Measurements from ENCODE around the gene TPRN. TPM values are rescaled to one million over a fixed set of nuclear protein-coding genes. Genes with fewer than 3 reads are reported as not detected.
A peak's percentile ranks its signal among the peaks of the same experiment; 100 is the strongest.

Gene TPRN
- total RNA-seq, 1 donor from 2014 or later = 4.6 TPM

DNA sequence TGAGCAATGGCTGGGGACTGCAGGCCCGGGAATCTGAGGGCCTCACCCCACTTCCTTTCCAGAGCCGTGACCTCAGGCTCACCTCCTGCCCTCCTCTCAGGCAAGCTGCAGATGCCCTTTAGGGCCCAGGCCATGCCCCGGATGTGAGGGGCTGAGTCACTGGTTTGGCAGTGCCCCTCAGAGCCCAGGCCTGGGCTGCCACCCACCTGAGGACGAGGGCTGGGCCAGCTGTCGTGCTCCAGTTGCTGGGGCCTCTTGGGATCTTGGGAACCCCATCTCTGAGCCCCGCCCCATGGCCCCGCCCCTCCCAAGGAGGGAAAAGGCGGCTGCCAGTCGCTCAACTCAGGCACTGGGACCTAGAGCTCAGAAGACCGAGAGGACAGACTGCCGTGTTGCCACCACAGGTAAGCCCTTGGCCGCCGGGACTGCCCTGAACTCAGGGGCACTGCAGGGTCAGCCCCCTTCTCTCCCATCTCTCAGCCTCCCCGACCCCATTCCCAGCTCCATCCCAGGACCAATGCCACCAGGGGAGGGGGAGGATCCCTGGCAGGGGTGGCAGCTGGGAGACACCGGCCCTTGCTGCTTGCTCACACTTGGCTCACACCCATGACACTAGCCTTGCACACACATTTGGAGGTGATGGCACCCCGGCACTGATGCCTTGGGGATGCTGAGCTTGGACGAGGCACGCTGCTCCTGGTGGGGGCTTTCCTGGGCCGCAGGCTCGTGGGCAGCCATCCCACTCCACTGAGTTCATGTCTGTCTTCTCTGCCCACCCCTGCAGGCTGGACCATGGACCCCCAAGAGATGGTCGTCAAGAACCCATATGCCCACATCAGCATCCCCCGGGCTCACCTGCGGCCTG, 24.5 kb upstream of the TPRN start, which contains the start of gene CYSRT1:
Gene CYSRT1, plus strand, starts transcription at position 345 of the 865 bp plus-strand sequence. Its CDS starts 448 bp downstream, at position 793.
- no peak for DNase-seq

DNA sequence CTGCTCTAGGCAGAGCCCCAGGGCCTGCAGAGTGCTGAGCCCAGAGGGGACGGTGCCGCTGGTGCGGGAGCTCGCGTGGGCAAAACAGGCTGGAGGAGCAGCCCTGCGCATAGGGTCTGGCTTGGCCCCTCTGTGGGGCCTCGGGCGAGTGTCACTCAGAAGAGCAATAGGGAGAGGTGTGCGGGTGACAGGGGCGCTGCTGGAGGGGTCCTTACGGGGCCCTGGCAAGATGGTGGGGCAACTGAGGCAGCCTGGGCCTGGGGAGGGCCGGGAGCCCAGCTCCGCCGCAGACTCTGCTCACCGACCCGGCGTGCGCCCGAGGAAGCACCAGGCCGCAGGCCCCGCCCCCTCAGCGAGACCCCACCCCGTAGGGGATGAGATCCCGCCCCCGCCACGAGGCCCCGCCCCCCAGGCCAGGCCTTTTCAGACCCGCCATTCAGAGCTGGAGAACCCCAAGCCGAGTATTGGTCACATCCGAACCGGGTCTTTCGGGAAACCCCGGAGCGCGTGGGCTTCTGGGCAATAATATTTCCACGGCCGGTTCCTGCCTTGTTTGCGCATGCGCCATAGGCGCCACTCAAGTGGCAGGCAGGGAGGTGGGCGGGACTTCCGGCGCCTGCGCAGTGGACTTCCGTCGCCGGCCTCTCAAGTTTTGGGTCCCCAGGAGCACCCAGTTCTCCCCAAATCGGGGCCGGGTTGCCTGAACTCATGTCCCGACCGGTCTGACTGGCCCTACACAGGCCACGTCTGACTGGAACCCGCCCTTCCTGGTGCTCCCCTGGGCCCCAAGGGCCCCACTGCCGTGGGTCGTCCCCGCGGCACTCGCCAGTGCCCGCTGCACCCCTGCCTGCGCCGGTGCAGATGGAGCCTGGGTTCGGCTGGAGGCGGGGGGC, 22.8 kb upstream of the TPRN start:
- peak; percentile 98 for DNase-seq

DNA sequence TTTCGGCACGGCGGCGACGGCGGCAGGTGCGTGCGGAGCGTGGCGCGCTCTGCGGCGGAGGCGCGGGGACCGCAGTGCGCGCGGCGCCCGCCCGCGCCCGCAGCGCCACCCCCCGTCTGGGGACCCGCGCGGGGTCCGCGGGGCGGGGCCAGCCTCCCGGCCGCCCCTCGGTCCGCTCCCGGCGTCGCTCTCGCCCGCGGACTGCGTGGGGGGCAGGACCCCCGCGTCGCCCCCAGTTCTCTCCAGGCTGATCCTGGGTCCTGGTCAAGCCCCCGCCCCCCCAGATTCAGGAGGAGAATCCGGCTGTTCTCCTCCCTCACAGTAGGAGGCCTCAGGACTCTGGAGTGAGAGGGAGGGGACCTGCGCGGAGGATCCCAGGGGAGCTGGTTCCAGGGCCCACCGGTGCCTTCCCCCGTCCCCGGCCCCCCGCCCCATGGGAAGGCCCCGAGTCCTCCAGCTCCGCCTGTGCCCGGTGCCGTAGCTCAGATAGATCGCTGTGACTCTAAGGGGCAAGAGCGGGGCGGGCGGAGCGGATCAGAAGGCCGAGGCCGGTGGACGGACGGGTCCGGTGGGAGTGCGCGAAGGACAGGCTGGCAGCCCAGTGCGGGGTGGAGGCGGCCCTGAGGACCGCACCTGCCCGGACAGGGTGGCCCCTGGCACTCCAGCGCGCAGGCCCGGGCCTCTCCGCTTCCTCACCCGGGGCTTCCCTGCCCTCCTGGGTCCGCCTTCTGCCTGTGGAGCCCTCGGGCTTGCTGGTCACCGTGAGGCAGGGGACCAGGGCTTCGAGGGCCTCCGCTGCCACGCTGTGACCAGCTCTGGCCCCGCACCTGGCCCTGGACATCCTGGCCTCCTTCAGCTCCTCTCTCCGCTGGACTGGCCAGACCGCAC, 21.9 kb upstream of the TPRN start, which contains the start of gene RNF208:
Gene RNF208, minus strand, starts transcription at position 51 of the 888 bp plus-strand sequence. CDS start 1,028 bp downstream, outside the sequence.
- DNase-seq = no peak

DNA sequence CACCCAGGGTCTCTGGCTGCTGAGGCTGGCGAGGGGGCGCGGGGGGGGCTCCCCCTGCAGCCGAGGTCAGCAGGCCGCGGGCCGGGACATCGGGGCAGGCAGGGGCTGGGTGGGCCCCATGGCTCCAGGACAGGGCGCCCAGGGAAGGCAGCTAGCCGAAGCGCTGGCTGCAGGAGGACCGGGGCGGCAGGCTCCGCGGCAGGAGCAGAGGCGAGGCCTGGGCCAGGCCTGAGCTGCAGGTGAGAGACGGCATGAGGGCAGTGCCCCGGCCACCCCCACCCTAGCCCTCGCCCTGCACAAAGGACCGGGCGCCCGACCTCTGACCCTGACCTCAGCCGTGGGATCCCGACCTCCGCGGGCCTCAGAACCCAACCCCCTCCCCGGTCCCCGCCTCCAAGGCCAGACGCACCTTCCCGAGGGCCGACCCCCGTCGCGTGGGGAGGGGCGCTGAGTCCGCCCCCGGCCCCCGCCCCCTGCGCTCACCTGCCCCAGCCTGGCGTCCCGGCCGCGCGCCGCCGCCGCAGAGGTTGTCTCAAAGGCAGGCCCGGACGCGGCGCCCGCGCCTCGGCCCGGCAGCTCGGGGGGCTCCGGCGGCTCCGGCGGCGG, 21.1 kb upstream of the TPRN start:
- DNase-seq = no peak

DNA sequence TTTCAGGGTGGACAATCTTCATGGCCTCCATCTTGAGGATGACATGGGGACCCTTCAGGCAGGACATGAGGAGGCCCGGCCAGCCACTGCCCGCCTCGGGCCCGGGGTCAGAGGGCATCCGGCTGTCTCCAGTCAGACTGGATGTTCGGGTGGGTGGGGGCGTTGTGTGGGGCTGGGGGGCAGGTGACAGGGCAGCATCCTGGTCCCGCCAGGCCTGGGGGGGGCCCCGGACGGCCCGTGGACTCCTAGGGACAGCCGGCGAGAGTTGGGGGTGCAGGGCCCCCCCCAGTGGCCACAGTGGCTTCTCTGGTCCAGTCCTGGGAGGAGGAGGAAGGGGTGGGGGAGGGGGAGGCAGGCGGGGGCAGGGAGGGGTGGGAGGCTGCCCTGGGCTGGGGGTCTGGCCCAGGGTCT, 20.6 kb upstream of the TPRN start:
- DNase-seq = no peak

DNA sequence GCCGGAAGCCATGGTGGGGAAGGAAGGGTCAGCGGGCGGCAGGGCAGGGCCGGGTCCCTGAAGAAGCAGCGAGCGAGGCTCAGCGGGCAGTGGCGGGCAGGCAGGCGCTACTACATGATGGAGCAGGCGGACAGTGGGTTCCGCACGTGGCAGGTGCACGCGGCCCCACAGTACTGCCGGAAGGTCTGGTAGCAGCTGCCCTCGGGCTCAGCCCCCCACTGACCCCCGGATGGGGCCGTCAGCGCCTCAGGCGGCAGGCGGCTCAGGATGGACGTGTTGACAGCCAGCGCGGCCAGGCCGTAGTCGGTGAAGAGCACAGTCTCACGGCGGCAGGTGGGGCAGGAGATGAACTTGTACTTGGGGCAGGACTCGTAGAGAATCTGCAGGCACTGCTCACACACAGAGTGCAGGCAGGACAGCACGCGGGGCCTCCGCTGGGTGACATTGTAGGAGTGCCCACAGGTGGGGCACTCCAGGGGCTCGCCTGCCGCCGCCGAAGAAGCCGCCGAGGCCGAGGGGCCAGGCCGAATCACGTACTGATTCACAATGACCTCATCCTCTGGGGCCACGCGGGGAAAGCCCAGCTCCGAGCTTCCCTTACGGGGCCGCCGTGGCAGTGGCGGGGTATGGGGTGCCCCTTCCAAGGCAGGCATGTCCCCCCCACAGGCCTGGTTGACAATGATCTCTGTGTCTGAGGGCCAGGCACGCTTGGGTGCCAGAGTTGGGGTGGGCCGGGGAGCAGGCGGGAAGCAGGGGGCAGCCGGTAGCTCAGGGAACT, 20.0 kb upstream of the TPRN start:
- DNase-seq = no peak

DNA sequence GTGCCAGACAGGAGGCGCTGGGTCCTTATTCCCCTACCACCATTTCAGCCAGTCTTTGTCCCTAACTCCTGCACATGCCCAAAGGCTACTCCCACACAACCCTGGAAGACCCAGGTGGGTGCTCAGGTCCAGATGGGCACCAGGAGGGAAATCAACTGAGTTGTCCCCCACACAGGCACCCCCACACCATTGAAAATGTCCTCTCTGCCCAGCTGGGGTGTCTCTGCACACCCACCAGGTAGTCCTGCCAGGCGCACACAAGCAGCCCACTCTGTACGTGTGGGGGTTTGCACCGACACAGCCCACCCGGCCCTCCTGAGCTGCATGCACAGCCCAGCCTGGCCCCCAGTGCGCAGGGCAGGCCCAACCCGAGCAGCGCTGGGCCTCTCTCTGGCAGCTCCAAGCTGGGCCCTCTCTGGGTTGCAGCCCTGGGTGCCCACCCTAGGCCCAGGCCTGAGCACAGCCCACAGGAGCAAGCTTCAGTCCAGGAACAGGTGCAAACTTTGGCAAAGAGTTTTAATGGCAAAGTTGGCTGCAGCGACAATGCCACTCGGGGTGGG, 19.3 kb upstream of the TPRN start:
- DNase-seq = no peak

DNA sequence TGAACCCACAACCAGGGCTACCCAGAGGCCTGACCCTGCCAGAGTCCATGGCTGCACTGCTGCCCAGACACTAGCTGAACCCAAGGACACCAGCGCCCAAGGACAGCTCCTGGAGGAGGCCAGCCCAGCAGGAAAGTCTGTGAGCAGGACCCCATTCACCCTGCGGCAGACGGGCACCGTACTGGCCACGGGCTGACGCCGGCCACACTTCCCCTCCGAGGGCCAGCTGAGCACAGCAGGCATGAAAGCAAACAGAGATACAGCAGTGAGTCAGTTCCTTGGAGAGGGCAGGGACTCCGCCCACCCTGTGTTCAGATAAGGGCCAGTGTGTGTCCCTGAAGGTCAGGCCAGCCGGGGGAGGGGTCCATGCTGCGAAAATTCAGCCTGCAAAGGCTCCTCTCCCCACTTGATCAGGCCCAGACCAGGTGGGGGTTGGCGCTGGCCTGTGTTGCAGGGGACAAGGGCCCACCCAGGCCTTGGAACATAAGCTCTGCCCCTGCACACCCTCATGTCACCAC, 18.3 kb upstream of the TPRN start:
- DNase-seq = peak; percentile 39

DNA sequence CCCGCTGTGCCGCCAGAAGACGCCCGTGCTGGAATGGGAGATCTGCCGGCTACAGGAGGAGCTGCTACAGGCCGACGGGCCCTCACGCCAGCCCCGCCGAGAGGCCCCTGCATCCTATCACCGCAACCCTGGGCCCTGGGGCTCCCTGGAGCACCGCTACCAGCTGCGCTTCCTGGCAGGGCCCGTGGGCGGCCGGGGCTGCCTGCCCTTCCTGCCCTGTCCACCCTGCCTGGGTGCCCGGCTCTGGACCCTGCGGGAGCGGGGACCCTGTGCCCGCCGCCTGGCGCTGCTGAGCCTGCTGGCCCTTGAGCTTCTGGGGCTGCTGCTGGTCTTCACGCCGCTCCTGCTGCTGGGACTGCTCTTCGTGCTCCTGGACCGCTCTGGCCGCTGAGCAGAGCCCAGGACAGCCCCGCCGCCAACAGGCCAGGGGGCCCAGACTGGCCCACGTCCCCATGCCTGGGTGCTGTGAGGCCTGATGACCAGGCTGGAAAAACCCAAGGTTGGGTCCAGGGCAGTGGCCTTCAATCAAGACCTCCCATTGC, 17.7 kb upstream of the TPRN start:
- DNase-seq = no peak

DNA sequence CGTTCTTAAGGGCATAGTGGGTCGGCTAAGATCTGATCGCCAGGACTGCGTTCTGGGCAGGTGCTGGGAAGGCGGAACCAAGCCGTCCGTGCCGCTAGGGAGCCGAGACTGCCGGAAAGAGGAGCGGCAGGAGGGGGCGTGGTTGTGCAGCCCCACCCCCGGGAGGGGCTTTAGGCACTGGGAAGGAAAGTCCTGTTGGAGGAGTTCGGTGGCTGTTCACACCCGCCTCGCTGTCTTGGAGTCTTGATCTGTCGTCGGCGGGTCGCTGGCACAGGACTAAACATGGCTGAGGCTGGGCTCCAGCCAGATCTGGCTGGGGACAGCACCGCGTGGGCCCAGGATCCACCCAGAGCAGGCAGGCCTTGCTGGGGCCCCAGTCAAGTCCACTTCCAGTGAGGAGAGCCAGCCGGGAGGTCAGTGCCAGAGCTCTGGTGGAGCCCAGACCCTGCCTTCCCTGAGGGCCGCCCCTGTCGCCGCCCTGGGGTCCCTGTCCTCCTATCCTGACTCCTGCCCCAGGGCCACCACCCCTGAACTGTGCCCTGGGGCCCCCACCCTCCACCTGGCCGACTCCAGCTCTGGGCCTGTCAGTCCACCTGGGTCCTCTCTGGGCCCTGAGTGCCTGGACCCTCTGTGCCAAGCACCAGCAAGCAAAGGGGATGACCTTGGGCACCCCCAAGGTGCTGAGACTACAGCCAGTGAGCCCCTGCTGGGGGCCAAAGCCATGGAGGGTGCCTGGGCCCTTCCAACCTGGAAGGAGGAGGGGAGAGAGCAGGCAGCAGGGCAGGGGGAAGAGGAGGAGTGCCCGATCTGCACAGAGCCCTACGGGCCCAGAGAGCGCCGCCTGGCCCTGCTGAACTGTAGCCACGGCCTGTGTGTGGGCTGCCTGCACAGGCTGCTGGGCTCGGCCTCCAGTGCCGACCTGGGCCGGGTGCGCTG, 17.0 kb upstream of the TPRN start:
- DNase-seq = no peak

DNA sequence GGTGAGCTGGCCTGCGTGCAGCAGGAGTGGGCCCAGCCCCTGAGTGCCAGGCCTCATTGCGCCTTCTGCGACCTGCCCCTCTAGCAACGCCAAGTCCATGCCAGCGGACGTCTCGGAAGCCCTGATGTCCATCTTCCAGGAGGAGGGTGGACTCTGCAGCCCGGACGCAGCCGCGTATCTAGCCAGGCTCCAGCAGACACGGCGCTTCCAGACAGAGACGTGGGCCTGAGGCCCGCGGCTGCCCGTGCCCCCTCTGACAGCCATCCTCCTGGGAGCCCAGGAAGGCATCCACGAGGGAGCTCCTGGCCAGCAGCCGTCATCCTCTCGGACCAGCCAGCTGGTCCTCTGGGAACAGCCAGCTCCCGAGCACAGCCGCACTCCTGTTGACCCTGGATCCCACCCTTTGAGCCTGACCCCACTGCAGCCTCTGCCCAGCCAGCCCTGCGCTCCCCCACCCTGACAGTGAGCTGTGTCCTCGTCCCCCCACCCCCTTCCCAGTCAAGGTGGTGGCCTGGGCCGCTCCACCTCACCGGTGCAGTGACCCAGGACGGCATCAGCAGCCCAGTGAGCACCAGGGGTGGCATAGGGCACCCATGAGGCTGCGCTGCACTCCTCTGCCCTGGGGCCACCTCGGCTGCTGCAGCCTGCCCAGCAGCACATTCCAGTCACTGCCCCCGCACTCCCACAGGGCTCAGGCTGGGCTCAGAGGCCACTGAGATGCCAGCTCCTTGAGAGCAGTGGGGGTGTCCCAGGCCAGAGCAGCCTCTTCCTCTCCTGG, 15.8 kb upstream of the TPRN start:
- no peak for DNase-seq

DNA sequence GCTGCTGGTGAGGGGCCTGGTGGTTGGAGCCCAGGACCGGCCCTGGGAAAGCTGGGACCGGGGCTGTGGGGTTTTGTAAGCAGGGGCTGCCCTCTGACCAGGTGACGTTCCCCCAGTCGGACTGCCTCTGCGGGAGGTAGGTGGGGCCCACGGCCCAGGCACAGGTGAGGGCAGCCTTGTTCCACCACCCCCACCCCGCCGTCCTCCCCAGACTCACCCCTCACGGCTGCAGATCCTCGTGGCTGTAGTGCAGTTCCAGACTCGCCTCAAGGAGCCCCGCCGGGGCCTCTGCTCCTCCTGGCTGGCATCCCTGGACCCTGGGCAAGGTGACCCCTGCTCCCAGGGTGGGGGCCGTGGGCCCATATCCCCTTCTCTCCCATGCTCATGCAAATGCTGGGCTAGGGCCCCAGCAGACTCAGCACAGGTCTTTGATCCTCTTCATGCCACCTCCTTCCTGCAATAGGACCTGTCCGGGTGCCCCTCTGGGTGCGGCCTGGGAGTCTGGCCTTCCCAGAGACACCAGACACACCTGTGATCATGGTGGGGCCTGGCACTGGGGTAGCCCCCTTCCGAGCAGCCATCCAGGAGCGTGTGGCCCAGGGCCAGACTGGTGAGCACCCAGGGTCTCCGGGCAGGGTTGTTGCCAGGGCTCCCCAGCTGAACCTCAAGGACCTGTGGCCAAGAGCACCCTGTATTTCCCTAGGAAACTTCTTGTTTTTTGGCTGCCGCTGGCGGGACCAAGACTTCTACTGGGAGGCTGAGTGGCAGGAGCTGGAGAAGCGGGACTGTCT, 14.8 kb upstream of the TPRN start:
- no peak for DNase-seq

DNA sequence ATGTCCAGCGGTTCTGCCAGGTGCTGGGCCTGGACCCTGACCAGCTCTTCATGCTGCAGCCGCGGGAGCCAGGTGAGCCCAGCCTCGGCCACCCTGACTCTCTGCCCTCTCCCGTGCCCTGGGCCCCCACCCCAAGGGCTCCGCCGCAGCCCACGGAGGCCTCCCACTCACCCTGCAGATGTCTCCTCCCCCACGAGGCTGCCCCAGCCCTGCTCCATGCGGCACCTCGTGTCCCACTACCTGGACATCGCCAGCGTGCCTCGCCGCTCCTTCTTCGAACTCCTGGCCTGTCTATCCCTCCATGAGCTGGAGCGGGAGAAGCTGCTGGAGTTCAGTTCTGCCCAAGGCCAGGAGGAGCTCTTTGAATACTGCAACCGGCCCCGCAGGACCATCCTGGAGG, 14.1 kb upstream of the TPRN start:
- DNase-seq = no peak

DNA sequence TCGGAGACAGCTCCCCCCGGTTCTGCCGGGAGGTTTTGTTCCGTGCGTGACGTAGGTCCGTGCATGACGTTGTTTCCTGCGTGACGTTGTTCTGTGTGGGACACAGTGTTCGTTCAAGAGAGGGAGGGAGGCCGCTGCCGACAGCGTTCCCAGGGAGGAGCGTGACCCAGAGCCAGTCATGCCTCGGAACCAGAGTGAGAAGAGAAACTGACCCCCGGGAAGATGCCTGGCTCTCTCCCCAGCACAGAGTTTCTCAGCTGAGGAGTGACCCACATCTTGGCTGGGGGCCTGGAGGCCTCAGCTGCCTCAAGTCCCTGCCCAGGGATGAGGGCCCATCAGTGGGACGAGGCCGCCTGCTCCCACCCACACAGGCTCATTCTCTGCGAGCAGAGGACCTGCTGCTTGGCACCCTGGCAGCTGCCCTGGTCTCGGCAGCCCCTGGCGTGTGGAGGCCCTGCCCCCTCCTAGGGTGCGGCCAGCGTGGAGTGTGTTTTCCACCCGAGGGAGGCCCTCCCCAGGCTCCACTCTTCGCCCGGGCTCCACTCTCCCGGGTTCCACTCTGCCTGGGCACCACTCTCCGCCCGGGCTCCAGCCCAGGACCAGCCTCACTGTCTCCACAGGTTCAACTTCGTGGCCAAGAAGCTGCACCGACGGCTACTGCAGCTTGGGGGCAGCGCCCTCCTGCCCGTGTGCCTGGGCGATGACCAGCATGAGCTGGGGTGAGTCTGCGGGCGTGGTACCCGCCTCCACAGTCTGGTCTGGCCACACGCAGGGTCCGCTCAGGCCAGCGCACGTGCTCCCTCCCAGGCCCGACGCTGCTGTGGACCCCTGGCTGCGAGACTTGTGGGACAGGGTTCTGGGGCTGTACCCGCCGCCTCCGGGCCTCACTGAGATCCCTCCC, 12.9 kb upstream of the TPRN start:
- DNase-seq = no peak

DNA sequence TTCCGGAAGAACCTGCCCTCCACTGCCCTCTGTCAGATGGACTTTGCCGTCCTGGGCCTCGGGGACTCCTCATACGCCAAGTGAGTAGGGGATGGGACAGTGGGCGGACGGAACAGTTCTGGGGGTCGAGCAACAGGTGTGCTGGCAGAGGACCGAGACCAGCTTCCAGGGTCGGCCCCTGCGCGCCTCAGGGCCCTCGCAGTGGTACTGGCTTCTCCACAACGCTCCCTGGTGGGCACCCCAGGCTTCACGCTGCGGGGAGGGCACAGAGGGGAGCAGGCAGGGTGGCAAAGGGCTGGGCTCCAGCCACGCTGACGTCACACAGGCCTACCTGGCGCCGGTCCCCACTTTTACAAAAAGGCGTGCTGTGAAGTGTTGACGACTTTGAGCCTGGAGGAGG, 12.0 kb upstream of the TPRN start:
- DNase-seq = no peak

DNA sequence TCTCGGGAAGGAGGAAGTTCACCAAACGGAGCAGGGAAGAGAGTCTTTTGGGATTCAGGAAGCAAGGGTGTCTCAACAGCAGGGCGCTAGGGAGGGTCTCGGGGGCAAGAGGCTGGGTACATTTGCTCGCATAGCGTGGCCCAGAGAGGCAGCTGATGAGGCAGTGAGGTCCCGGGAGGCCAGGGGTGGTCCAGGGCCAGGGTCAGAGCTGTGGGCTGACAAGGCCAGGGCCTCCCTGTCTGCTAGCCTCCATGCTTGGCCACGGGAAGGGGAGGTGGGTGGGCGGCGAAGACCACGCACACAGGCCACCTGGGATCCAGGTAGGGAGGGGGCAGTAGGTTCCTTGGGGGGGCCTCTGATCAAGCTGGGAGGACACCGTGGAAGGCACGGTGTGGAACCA, 11.0 kb upstream of the TPRN start:
- no peak for DNase-seq

Measured in dermis blood vessel endothelial cell (primary cell).